Activated naive CD8-positive, alpha-beta T cell treated with anti-CD3 and anti-CD28 coated beads for 36 hours (primary cell): ENCODE data around the gene EXOC2. TPM values are rescaled to one million over a fixed set of nuclear protein-coding genes. Genes with fewer than 3 reads are reported as not detected.
"Not testable (repeated sequence)": the region's sequence is repeated elsewhere in the genome, so short reads cannot be mapped to it uniquely, and the experiment has no call there.

Source experiments
- DNase-seq: peaks from one replicate; pipeline ENCODE4 v3.0.0; 2021
- H3K27ac Mint-ChIP-seq: one replicate; pipeline ENCODE4 v1.8.0; 2022; ENCODE audit warnings: mild to moderate bottlenecking, moderate library complexity, mixed read lengths
- H3K27me3 Mint-ChIP-seq: one replicate; pipeline ENCODE4 v1.8.0; 2022; ENCODE audit warnings: mild to moderate bottlenecking, mixed read lengths
- H3K36me3 Mint-ChIP-seq: one replicate; pipeline ENCODE4 v1.8.0; 2021; ENCODE audit warnings: mild to moderate bottlenecking, mixed read lengths
- H3K4me1 Mint-ChIP-seq: one replicate; pipeline ENCODE4 v1.8.0; 2021; ENCODE audit warnings: mixed read lengths
- H3K4me3 Mint-ChIP-seq: one replicate; pipeline ENCODE4 v1.8.0; 2022; ENCODE audit warnings: mild to moderate bottlenecking, moderate library complexity, mixed read lengths
- H3K9me3 Mint-ChIP-seq: one replicate; pipeline ENCODE4 v1.8.0; 2022; ENCODE audit warnings: mixed read lengths
- total RNA-seq, 2 experiments: library from RNA; stranded (reverse); gene quantifications; one replicate each; pipeline ENCODE4 v1.2.3, GENCODE V29; 2021

EXOC2 gene
- total RNA-seq, 2 experiments from 2014 or later = 28.4 to 30.0 TPM

GRCh38 chr6:568954-569523, 123.9 kb downstream of the EXOC2 start:
- H3K36me3 Mint-ChIP-seq = peaks cover 5% of the 10 kb centered on the region
- DNase-seq = no peak
- H3K27ac Mint-ChIP-seq = no peak overlapping the region
- H3K27me3 Mint-ChIP-seq = no peaks in the 10 kb centered on the region
- H3K4me3 Mint-ChIP-seq = no peak overlapping the region
- no peaks in the 10 kb centered on the region for H3K9me3 Mint-ChIP-seq
- H3K4me1 Mint-ChIP-seq = peaks cover 2% of the 10 kb centered on the region

GRCh38 chr6:568085-568484, 124.9 kb downstream of the EXOC2 start:
- DNase-seq = no peak
- Mint-ChIP-seq H3K27me3 (no peaks in the 10 kb centered on the region), H3K36me3 (peaks cover 4% of the 10 kb centered on the region), H3K4me1 (peaks cover 2% of the 10 kb centered on the region), H3K4me3 (no peak overlapping the region), H3K27ac (no peak overlapping the region), H3K9me3 (no peaks in the 10 kb centered on the region)

- no peak overlapping the region for H3K27ac Mint-ChIP-seq
- H3K4me3 Mint-ChIP-seq = no peak overlapping the region
- H3K27me3 Mint-ChIP-seq = no peaks in the 10 kb centered on the region
- no peaks in the 10 kb centered on the region for H3K9me3 Mint-ChIP-seq
- peaks cover 33% of the 10 kb centered on the region for H3K36me3 Mint-ChIP-seq
- no peak for DNase-seq
- peaks cover 25% of the 10 kb centered on the region for H3K4me1 Mint-ChIP-seq
Observed at GRCh38 chr6:563863-564262, 129.1 kb downstream of the EXOC2 start.

- Mint-ChIP-seq H3K27me3 (no peaks in the 10 kb centered on the region), H3K36me3 (peaks cover 40% of the 10 kb centered on the region), H3K4me1 (peaks cover 37% of the 10 kb centered on the region), H3K9me3 (no peaks in the 10 kb centered on the region), H3K4me3 (no peak overlapping the region), H3K27ac (peak overlapping the region; percentile 60)
- DNase-seq = no peak
Observed at GRCh38 chr6:562052-562676, 130.8 kb downstream of the EXOC2 start.

- H3K27ac Mint-ChIP-seq = peak overlapping the region; percentile 11
- peaks cover 47% of the 10 kb centered on the region for H3K36me3 Mint-ChIP-seq
- H3K27me3 Mint-ChIP-seq, DNase-seq, H3K4me3 Mint-ChIP-seq, H3K9me3 Mint-ChIP-seq: not testable (repeated sequence)
- H3K4me1 Mint-ChIP-seq = peaks cover 43% of the 10 kb centered on the region
Observed at GRCh38 chr6:561335-561734, 131.6 kb downstream of the EXOC2 start.

GRCh38 chr6:558959-559358, 134.0 kb downstream of the EXOC2 start:
- H3K4me3 Mint-ChIP-seq = no peak overlapping the region
- no peaks in the 10 kb centered on the region for H3K27me3 Mint-ChIP-seq
- H3K9me3 Mint-ChIP-seq = no peaks in the 10 kb centered on the region
- H3K36me3 Mint-ChIP-seq = peaks cover 49% of the 10 kb centered on the region
- H3K27ac Mint-ChIP-seq = peak overlapping the region; percentile 76
- no peak for DNase-seq
- H3K4me1 Mint-ChIP-seq = peaks cover 43% of the 10 kb centered on the region

- Mint-ChIP-seq H3K4me1 (peaks cover 43% of the 10 kb centered on the region), H3K9me3 (no peaks in the 10 kb centered on the region), H3K36me3 (peaks cover 48% of the 10 kb centered on the region), H3K27ac (peak overlapping the region; percentile 80), H3K4me3 (no peak overlapping the region), H3K27me3 (no peaks in the 10 kb centered on the region)
- DNase-seq = no peak
Observed at GRCh38 chr6:558089-558488, 134.8 kb downstream of the EXOC2 start.

- Mint-ChIP-seq H3K4me3 (no peak overlapping the region), H3K27ac (peak overlapping the region; percentile 60)
Observed at GRCh38 chr6:551829-552350, 141.0 kb downstream of the EXOC2 start.

GRCh38 chr6:551405-551804, 141.5 kb downstream of the EXOC2 start:
- peak; percentile 46 for DNase-seq
- no peak overlapping the region for H3K4me3 Mint-ChIP-seq
- peak overlapping the region; percentile 49 for H3K27ac Mint-ChIP-seq
- peaks cover 43% of the 10 kb centered on the region for H3K4me1 Mint-ChIP-seq
- no peaks in the 10 kb centered on the region for H3K9me3 Mint-ChIP-seq
- no peaks in the 10 kb centered on the region for H3K27me3 Mint-ChIP-seq
- peaks cover 22% of the 10 kb centered on the region for H3K36me3 Mint-ChIP-seq

More at GRCh38 chr6:551829-552350, 141.0 kb downstream of the EXOC2 start:
- Mint-ChIP-seq H3K4me1 (peaks cover 45% of the 10 kb centered on the region), H3K27me3 (no peaks in the 10 kb centered on the region), H3K9me3 (no peaks in the 10 kb centered on the region), H3K36me3 (peaks cover 25% of the 10 kb centered on the region)
- DNase-seq = no peak

- no peaks in the 10 kb centered on the region for H3K9me3 Mint-ChIP-seq
- H3K4me1 Mint-ChIP-seq = peaks cover 47% of the 10 kb centered on the region
- H3K27ac Mint-ChIP-seq = peak overlapping the region; percentile 67
- DNase-seq = no peak
- no peak overlapping the region for H3K4me3 Mint-ChIP-seq
- peaks cover 21% of the 10 kb centered on the region for H3K36me3 Mint-ChIP-seq
- no peaks in the 10 kb centered on the region for H3K27me3 Mint-ChIP-seq
Observed at GRCh38 chr6:549906-550305, 143.0 kb downstream of the EXOC2 start.

GRCh38 chr6:548517-548916, 144.4 kb downstream of the EXOC2 start:
- Mint-ChIP-seq H3K27ac (peak overlapping the region; percentile 84), H3K4me3 (peak overlapping the region; percentile 46), H3K9me3 (no peaks in the 10 kb centered on the region), H3K27me3 (no peaks in the 10 kb centered on the region), H3K36me3 (peaks cover 26% of the 10 kb centered on the region), H3K4me1 (peaks cover 52% of the 10 kb centered on the region)
- peak; percentile 25 for DNase-seq

- peak overlapping the region; percentile 84 for H3K27ac Mint-ChIP-seq
- H3K4me1 Mint-ChIP-seq = peaks cover 55% of the 10 kb centered on the region
- peak overlapping the region; percentile 46 for H3K4me3 Mint-ChIP-seq
- peaks cover 29% of the 10 kb centered on the region for H3K36me3 Mint-ChIP-seq
- DNase-seq = no peak
- H3K27me3 Mint-ChIP-seq = no peaks in the 10 kb centered on the region
- H3K9me3 Mint-ChIP-seq = peaks cover 2% of the 10 kb centered on the region
Observed at GRCh38 chr6:548091-548490, 144.8 kb downstream of the EXOC2 start.

GRCh38 chr6:540490-540889, 152.4 kb downstream of the EXOC2 start:
- Mint-ChIP-seq H3K4me1 (peaks cover 9% of the 10 kb centered on the region), H3K27me3 (no peaks in the 10 kb centered on the region), H3K9me3 (peaks cover 14% of the 10 kb centered on the region), H3K27ac (no peak overlapping the region), H3K36me3 (peaks cover 60% of the 10 kb centered on the region), H3K4me3 (no peak overlapping the region)
- no peak for DNase-seq

GRCh38 chr6:537114-537513, 155.8 kb downstream of the EXOC2 start:
- Mint-ChIP-seq H3K27me3 (no peaks in the 10 kb centered on the region), H3K9me3 (peaks cover 10% of the 10 kb centered on the region), H3K27ac (no peak overlapping the region), H3K4me1 (no peaks in the 10 kb centered on the region), H3K36me3 (peaks cover 47% of the 10 kb centered on the region), H3K4me3 (no peak overlapping the region)
- DNase-seq = no peak

- peak overlapping the region; percentile 1 for H3K27ac Mint-ChIP-seq
- no peaks in the 10 kb centered on the region for H3K9me3 Mint-ChIP-seq
- peaks cover 8% of the 10 kb centered on the region for H3K4me1 Mint-ChIP-seq
- no peaks in the 10 kb centered on the region for H3K27me3 Mint-ChIP-seq
- no peak for DNase-seq
- peaks cover 22% of the 10 kb centered on the region for H3K36me3 Mint-ChIP-seq
- H3K4me3 Mint-ChIP-seq = no peak overlapping the region
Observed at GRCh38 chr6:530425-530824, 162.5 kb downstream of the EXOC2 start.

GRCh38 chr6:528989-529388, 163.9 kb downstream of the EXOC2 start:
- Mint-ChIP-seq H3K9me3 (no peaks in the 10 kb centered on the region), H3K4me3 (no peak overlapping the region), H3K27me3 (no peaks in the 10 kb centered on the region), H3K4me1 (peaks cover 16% of the 10 kb centered on the region), H3K36me3 (peaks cover 22% of the 10 kb centered on the region), H3K27ac (no peak overlapping the region)
- DNase-seq = no peak
